Motor neuron (in vitro differentiated cells): ENCODE results near the gene NMNAT3. TPM values are rescaled to one million over a fixed set of nuclear protein-coding genes. Genes with fewer than 3 reads are reported as not detected.
"Not testable (repeated sequence)": the region's sequence is repeated elsewhere in the genome, so short reads cannot be mapped to it uniquely, and the experiment has no call there.

Experiments
- ATAC-seq, 8 experiments: fragments of 200-7000 bp; cut with Tn5 transposase; replicated peaks in 6 of 8; 2 replicates each; pipeline ENCODE4 v1.8.0; 2021; ENCODE audit warnings: mild to moderate bottlenecking in 8 of 8, moderate library complexity in 8 of 8
- H3K27ac ChIP-seq, 2 donors: fragments of 250-450 bp; sonication (Bioruptor Pico); 2 replicates each; pipeline ENCODE4 v1.9.0; 2021; ENCODE audit warnings: antibody characterized with exemption in 2 of 2, mild to moderate bottlenecking in 2 of 2, moderate library complexity in 1 of 2
- H3K4me1 ChIP-seq, 2 donors: fragments of 250-450 bp; sonication (Bioruptor Pico); replicated peaks in 1 of 2; 2 replicates each; pipeline ENCODE4 v1.6.1; 2021; ENCODE audit warnings: antibody characterized with exemption in 2 of 2, mild to moderate bottlenecking in 2 of 2, moderate library complexity in 1 of 2
- H3K4me3 ChIP-seq, 5 donors: fragments of 250-450 bp; sonication (Bioruptor Pico); 2 replicates each; pipeline ENCODE4 v1.9.0; 2021; ENCODE audit warnings: antibody characterized with exemption in 5 of 5, mild to moderate bottlenecking in 5 of 5, moderate library complexity in 4 of 5
- WGBS, 10 experiments: fragments of 450-650 bp; shearing (Covaris generic); methylation state at CpG; one replicate each; pipeline ENCODE4 v1.0.0; 2022; 5-methylcytosine and 5-hydroxymethylcytosine counted together
- in situ Hi-C, 9 experiments: fragments of 400-800 bp; cut with MboI; loops; one replicate each; pipeline ENCODE4 v1.15.0; 2021; ENCODE audit warnings: low sequenced_read_pairs in 9 of 9, low pct_unique_long_range_greater_than_20kb in 2 of 9; ENCODE audit not compliant: unreplicated experiment in 9 of 9
- total RNA-seq, 8 experiments: library from RNA; unstranded; fragments of 300-600 nt; gene quantifications; 2 replicates each; pipeline versions ENCODE4 v1.2.3 to v1.2.4, GENCODE V29; 2022

The NMNAT3 gene
- total RNA-seq, 8 experiments from 2014 or later = 0.66 to 13.4 (median 6.1) TPM

DNA sequence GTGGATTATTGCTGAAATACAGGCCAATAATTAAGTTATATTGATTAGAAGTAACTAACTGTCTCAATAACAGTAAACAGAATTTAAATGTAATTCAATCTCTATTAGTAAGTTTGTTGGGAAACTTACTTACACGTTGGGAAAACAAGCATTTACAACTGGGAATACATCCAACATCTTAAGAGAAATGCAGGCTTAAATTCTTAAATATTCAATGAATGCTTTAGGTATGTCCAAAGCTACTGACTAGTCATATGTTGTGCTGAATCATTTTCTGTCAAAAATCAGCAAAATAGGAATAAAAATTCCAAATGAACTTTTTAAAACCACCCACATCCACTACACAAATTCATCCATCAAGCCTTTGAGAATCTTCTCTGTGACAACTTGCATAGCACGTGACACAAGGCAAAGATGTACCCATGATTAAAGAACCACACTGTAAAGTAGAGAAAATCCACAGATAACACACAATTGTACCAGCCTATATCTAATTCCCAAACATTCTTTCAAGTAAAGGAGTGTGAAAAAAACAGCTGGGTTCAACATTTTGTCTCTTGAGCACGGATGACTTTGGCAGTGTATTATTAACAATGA lies 60.0 kb downstream of the NMNAT3 start:
- in situ Hi-C loops = no loop called here
- 0 to 81% (median 51%) methylated on average over 2 to 3 of the region's 3 CpGs; no CpG with 5 or more reads in 2 of the 10 experiments for WGBS, 10 experiments
- Histone ChIP-seq H3K4me3 (no peak overlapping the region), H3K27ac (no peak overlapping the region), H3K4me1 (no peaks in the 10 kb centered on the region)
- ATAC-seq = peak in 3 of 8 experiments; percentile 32 to 75 (median 69)

GRCh38 chr3:139611528-139611927 lies 66.2 kb downstream of the NMNAT3 start:
- Histone ChIP-seq H3K27ac (no peak overlapping the region), H3K4me1 (peaks cover 13 to 30% of the 10 kb centered on the region in 2 donors), H3K4me3 (no peak overlapping the region)
- WGBS, 10 experiments = 87 to 100% (median 100%) methylated on average over 1 to 4 of the region's 5 CpGs; no CpG with 5 or more reads in 5 of the 10 experiments
- in situ Hi-C loops = no loop called here
- ATAC-seq = no peak

- peaks cover 13 to 30% of the 10 kb centered on the region in 2 donors for H3K4me1 ChIP-seq
- H3K27ac ChIP-seq = no peak overlapping the region
- H3K4me3 ChIP-seq = no peak overlapping the region
- in situ Hi-C loops = no loop called here
- no peak for ATAC-seq
- 0 to 89% (median 40%) methylated on average over 1 to 4 of the region's 4 CpGs; no CpG with 5 or more reads in 1 of the 10 experiments for WGBS, 10 experiments
These were observed 66.9 kb downstream of the NMNAT3 start for GRCh38 chr3:139610886-139611285.

GRCh38 chr3:139608924-139609323 lies 68.8 kb downstream of the NMNAT3 start:
- Histone ChIP-seq H3K4me1 (peaks cover 13 to 30% of the 10 kb centered on the region in 2 donors), H3K4me3 (no peak overlapping the region), H3K27ac (no peak overlapping the region)
- 0 to 100% (median 27%) methylated on average over 1 to 3 of the region's 3 CpGs; no CpG with 5 or more reads in 5 of the 10 experiments for WGBS, 10 experiments
- ATAC-seq = peak in 1 of 8 experiments; percentile 32
- in situ Hi-C loops = no loop called here

GRCh38 chr3:139608108-139608380 lies 69.7 kb downstream of the NMNAT3 start:
- WGBS, 10 experiments = 40 to 94% (median 70%) methylated on average over 1 to 2 of the region's 3 CpGs; no CpG with 5 or more reads in 5 of the 10 experiments
- Histone ChIP-seq H3K4me3 (no peak overlapping the region), H3K27ac (peak overlapping the region in 1 of 2 donors; percentile 31), H3K4me1 (peaks cover 13 to 30% of the 10 kb centered on the region in 2 donors)
- in situ Hi-C loops = no loop called here
- no peak for ATAC-seq

DNA sequence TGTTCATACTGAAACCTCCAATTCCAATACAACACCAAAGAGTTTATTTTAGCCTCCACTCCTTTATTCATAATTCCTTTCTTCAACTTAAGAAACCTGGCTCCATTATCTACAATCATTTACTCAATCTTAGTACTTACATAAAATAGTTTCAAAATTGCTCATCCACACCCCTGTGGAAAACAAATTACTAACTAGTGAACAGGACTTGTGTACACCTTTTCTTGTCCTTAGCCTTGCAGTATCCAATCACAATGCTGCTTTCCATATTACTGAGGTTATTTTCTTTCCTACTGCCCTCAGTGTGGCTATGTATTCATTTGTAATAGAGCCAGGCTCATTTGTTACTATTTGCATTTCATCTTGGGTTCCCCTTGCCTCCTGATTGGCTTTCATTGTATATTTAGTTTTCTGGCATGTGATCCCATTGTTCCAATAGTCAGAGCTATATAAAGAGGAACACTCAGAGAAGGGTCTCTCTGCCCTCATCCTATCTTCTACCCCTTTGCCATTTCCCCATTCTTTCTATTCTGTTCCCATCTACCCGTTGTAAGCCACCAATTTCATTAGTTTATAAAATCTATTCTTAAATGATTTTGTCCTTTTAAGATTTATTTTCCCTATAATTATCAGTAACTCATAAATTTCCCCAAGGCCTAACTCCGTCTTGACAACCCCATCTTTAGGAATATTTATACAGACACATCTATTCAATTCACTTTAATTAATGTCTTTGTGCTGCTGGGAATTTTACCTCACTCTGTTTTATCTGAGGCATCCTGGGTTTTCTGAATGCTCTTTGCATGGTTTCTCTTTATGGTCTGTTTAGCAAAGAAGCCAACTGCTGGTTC lies 70.3 kb downstream of the NMNAT3 start:
- in situ Hi-C loops = no loop called here
- ATAC-seq = peak in 5 of 8 experiments; percentile 43 to 85 (median 76)
- 0 to 63% (median 34%) methylated on average over 1 to 2 of the region's 2 CpGs; no CpG with 5 or more reads in 1 of the 10 experiments for WGBS, 10 experiments
- Histone ChIP-seq H3K4me3 (no peak overlapping the region), H3K4me1 (peaks cover 13 to 30% of the 10 kb centered on the region in 2 donors), H3K27ac (peak overlapping the region in 1 of 2 donors; percentile 31)

GRCh38 chr3:139602003-139602402 lies 75.8 kb downstream of the NMNAT3 start:
- 70 to 86% (median 75%) methylated on average over 1 of the region's 1 CpG; no CpG with 5 or more reads in 7 of the 10 experiments for WGBS, 10 experiments
- Histone ChIP-seq H3K27ac (no peak overlapping the region), H3K4me1 (peaks cover 0 to 14% of the 10 kb centered on the region in 2 donors), H3K4me3 (no peak overlapping the region)
- in situ Hi-C loops = no loop called here
- peak in 4 of 8 experiments; percentile 24 to 82 (median 52) for ATAC-seq

GRCh38 chr3:139601191-139601961 lies 76.4 kb downstream of the NMNAT3 start:
- in situ Hi-C loops = no loop called here
- no peak overlapping the region for H3K27ac ChIP-seq
- peaks cover 0 to 10% of the 10 kb centered on the region in 2 donors for H3K4me1 ChIP-seq
- no peak overlapping the region for H3K4me3 ChIP-seq
- peak in 1 of 8 experiments; percentile 11 for ATAC-seq
- WGBS, 10 experiments = 6 to 100% (median 93%) methylated on average over 2 to 4 of the region's 5 CpGs; no CpG with 5 or more reads in 1 of the 10 experiments

- Histone ChIP-seq H3K4me3 (no peak overlapping the region), H3K27ac (no peak overlapping the region), H3K4me1 (peaks cover 0 to 10% of the 10 kb centered on the region in 2 donors)
- in situ Hi-C loops = no loop called here
- ATAC-seq = no peak
- 0 to 100% (median 53%) methylated on average over 1 of the region's 1 CpG; no CpG with 5 or more reads in 2 of the 10 experiments for WGBS, 10 experiments
These were observed 79.8 kb downstream of the NMNAT3 start for GRCh38 chr3:139597947-139598346.

- WGBS, 10 experiments = no CpG with 5 or more reads among the region's 22 CpGs
- in situ Hi-C loops, H3K27ac ChIP-seq, ATAC-seq, H3K4me3 ChIP-seq: not testable (repeated sequence)
- peaks cover 0 to 17% of the 10 kb centered on the region in 2 donors for H3K4me1 ChIP-seq
These were observed 86.6 kb downstream of the NMNAT3 start for GRCh38 chr3:139591186-139591585.

- Histone ChIP-seq H3K27ac (no peak overlapping the region), H3K4me3 (no peak overlapping the region), H3K4me1 (peaks cover 0 to 17% of the 10 kb centered on the region in 2 donors)
- WGBS, 10 experiments = 20 to 100% (median 77%) methylated on average over 1 to 4 of the region's 4 CpGs; no CpG with 5 or more reads in 4 of the 10 experiments
- ATAC-seq = peak in 1 of 8 experiments; percentile 33
- in situ Hi-C loops = no loop called here
These were observed 89.3 kb downstream of the NMNAT3 start for GRCh38 chr3:139588450-139588849.

GRCh38 chr3:139587797-139588196 lies 90.0 kb downstream of the NMNAT3 start:
- in situ Hi-C loops = no loop called here
- Histone ChIP-seq H3K4me1 (peaks cover 0 to 17% of the 10 kb centered on the region in 2 donors), H3K4me3 (no peak overlapping the region), H3K27ac (no peak overlapping the region)
- peak in 1 of 8 experiments; percentile 52 for ATAC-seq
